CD8-positive, alpha-beta memory T cell (primary cell): ENCODE measurements around the gene POTEM. TPM values are rescaled to one million over a fixed set of nuclear protein-coding genes. Genes with fewer than 3 reads are reported as not detected.
"Not testable (repeated sequence)": the region's sequence is repeated elsewhere in the genome, so short reads cannot be mapped to it uniquely, and the experiment has no call there.

ENCODE experiments used
- CTCF ChIA-PET: fragments of 350-600 bp; sonication (Branson Sonifier 250); formaldehyde crosslinking; loops from one replicate; lab custom pipeline; 2021; ENCODE audit warnings: antibody characterized with exemption; lab: Charles Lee
- POLR2A ChIA-PET: fragments of 350-600 bp; sonication (Branson Sonifier 250); formaldehyde crosslinking; loops from one replicate; lab custom pipeline; 2021; ENCODE audit warnings: antibody characterized with exemption; lab: Charles Lee
- DNase-seq, 5 donors: peaks; one replicate each; pipeline versions ENCODE4 v3.0.0 to v3.0.0-alpha.2; 2020 to 2022; ENCODE audit warnings: mixed read lengths in 1 of 5
- H3K27ac ChIP-seq: one replicate; pipeline ENCODE4 v1.7.0; 2013; ENCODE audit warnings: low read depth, mild to moderate bottlenecking, low read length, moderate library complexity
- H3K27me3 ChIP-seq: 2 replicates; pipeline ENCODE4 v1.7.0; 2013; ENCODE audit warnings: low read length, mild to moderate bottlenecking; ENCODE audit not compliant: insufficient read depth, poor library complexity, severe bottlenecking
- H3K36me3 ChIP-seq: 2 replicates; pipeline ENCODE4 v1.7.0; 2013; ENCODE audit warnings: mild to moderate bottlenecking, low read length, moderate library complexity; ENCODE audit not compliant: insufficient read depth
- H3K4me1 ChIP-seq: 2 replicates; pipeline ENCODE4 v1.7.0; 2013; ENCODE audit warnings: mild to moderate bottlenecking, low read length, moderate library complexity; ENCODE audit not compliant: insufficient read depth
- H3K4me3 ChIP-seq: 2 replicates; pipeline ENCODE4 v1.7.0; 2013; ENCODE audit warnings: mild to moderate bottlenecking, low read length
- H3K9me3 ChIP-seq: 2 replicates; pipeline ENCODE4 v1.7.0; 2013; ENCODE audit warnings: mild to moderate bottlenecking, low read length
- H3K27ac Mint-ChIP-seq, 8 donors: one replicate each; pipeline ENCODE4 v1.8.0; 2020 to 2021; ENCODE audit warnings: mixed read lengths in 8 of 8, mild to moderate bottlenecking in 6 of 8, inconsistent platforms in 3 of 8, moderate library complexity in 3 of 8
- H3K27me3 Mint-ChIP-seq, 2 donors: one replicate each; pipeline ENCODE4 v1.8.0; 2020 to 2021; ENCODE audit warnings: mixed read lengths in 2 of 2, mild to moderate bottlenecking in 1 of 2, moderate library complexity in 1 of 2
- H3K36me3 Mint-ChIP-seq, 3 donors: one replicate each; pipeline ENCODE4 v1.8.0; 2020 to 2021; ENCODE audit warnings: mixed read lengths in 3 of 3, inconsistent platforms in 1 of 3, mild to moderate bottlenecking in 1 of 3
- H3K4me1 Mint-ChIP-seq, 3 donors: one replicate each; pipeline ENCODE4 v1.8.0; 2020 to 2021; ENCODE audit warnings: mixed read lengths in 3 of 3, inconsistent platforms in 1 of 3, mild to moderate bottlenecking in 1 of 3
- H3K4me3 Mint-ChIP-seq, 7 donors: one replicate each; pipeline ENCODE4 v1.8.0; 2020 to 2021; ENCODE audit warnings: mixed read lengths in 7 of 7, mild to moderate bottlenecking in 6 of 7, moderate library complexity in 4 of 7, inconsistent platforms in 2 of 7
- H3K9me3 Mint-ChIP-seq, 5 donors: one replicate each; pipeline ENCODE4 v1.8.0; 2020 to 2022; ENCODE audit warnings: mixed read lengths in 5 of 5, mild to moderate bottlenecking in 3 of 5, moderate library complexity in 2 of 5, inconsistent platforms in 1 of 5
- polyA plus RNA-seq: library from polyadenylated mRNA; unstranded; fragments of 300-500 nt; fragmentation: Illumina TruSeq; gene quantifications from one replicate; pipeline ENCODE4 v1.2.3, GENCODE V29; 2021
- total RNA-seq, 2 experiments: library from RNA; stranded (reverse); gene quantifications; one replicate each; pipeline ENCODE4 v1.2.3, GENCODE V29; 2021

Gene POTEM
- total and polyA plus RNA-seq, 3 experiments from 2014 or later = not detected

DNA sequence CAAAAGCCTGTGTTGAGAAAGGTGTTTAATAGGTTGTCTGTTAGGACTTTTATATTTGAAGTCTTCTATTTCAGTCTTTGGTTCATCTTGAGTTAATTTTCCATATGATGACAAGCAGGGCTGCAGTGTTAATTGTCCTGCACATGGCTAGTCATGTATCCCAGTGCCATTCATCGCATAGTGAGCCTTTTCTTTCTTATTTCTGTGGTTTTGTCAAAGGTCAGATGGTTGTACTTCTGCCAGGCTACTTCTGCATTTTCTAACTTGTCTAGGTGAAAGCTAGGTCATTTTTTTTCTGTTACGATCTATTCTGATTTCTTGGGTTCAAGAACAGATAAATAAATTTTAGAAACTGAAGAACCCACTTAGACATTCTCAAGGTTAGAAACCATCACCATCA is 5.7 kb upstream of the POTEM start:
- H3K27ac Mint-ChIP-seq, H3K27me3 ChIP-seq, CTCF ChIA-PET, H3K4me3 ChIP-seq, H3K27me3 Mint-ChIP-seq, H3K9me3 Mint-ChIP-seq, POLR2A ChIA-PET, H3K4me3 Mint-ChIP-seq, DNase-seq, H3K9me3 ChIP-seq, H3K4me1 ChIP-seq, H3K27ac ChIP-seq, H3K36me3 ChIP-seq, H3K4me1 Mint-ChIP-seq, H3K36me3 Mint-ChIP-seq: not testable (repeated sequence)

- H3K27me3 Mint-ChIP-seq, CTCF ChIA-PET, H3K36me3 Mint-ChIP-seq, H3K27ac Mint-ChIP-seq, H3K4me3 Mint-ChIP-seq, H3K4me1 ChIP-seq, H3K4me1 Mint-ChIP-seq, H3K27ac ChIP-seq, H3K4me3 ChIP-seq, DNase-seq, H3K9me3 Mint-ChIP-seq, H3K9me3 ChIP-seq, H3K27me3 ChIP-seq, H3K36me3 ChIP-seq, POLR2A ChIA-PET: not testable (repeated sequence)
Observed at GRCh38 chr14:18962143-18962542, 5.1 kb upstream of the POTEM start.

- H3K27ac Mint-ChIP-seq, H3K27me3 Mint-ChIP-seq, H3K36me3 ChIP-seq, H3K36me3 Mint-ChIP-seq, DNase-seq, H3K4me1 Mint-ChIP-seq, H3K4me1 ChIP-seq, CTCF ChIA-PET, H3K9me3 Mint-ChIP-seq, POLR2A ChIA-PET, H3K4me3 Mint-ChIP-seq, H3K27ac ChIP-seq, H3K9me3 ChIP-seq, H3K27me3 ChIP-seq, H3K4me3 ChIP-seq: not testable (repeated sequence)
Observed at GRCh38 chr14:18963276-18963675, 4.0 kb upstream of the POTEM start.

DNA sequence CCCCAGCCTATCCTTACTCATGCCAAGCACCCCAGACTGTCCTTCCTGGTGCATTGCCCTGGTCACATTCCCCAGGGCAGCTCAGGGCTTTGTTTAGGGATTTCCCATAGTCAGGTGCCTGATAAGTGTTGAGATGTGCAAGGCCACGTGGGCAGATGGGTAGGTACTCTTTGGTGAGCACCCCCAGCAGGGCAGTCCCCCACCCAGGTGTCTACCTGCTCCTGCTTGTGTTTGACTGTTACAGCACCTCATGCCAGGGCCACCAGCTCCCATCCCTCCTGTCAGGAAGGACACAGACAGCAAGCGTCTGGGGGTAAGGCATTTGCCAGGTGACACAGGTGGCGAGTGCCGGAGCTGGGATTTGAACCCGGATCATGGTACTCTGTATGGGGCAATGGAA is 2.4 kb upstream of the POTEM start:
- not testable (repeated sequence) for H3K4me3 Mint-ChIP-seq, H3K27ac Mint-ChIP-seq

DNA sequence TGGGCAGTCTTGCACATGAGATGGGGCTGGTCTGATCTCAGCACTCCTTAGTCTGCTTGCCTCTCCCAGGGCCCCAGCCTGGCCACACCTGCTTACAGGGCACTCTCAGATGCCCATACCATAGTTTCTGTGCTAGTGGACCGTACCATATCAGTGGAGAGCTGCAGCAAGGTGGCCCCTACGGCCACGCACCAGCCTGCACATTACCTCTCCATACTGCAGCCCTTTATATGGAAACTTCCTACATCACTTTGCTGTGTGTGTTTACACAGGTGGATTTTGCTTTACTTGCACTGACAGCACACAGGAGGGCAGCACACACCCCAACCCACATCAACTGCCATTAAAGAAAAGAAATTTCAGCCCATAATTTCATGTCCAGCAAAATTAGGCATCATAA is 35.3 kb downstream of the POTEM start:
- H3K9me3 ChIP-seq, H3K36me3 ChIP-seq, H3K27me3 ChIP-seq, H3K4me3 ChIP-seq, H3K9me3 Mint-ChIP-seq, H3K4me1 Mint-ChIP-seq, H3K27ac Mint-ChIP-seq, POLR2A ChIA-PET, H3K36me3 Mint-ChIP-seq, DNase-seq, H3K27me3 Mint-ChIP-seq, CTCF ChIA-PET, H3K4me3 Mint-ChIP-seq, H3K4me1 ChIP-seq, H3K27ac ChIP-seq: not testable (repeated sequence)

More for the DNA sequence above, 2.4 kb upstream of the POTEM start:
- H3K27me3 Mint-ChIP-seq, H3K36me3 ChIP-seq, CTCF ChIA-PET, H3K4me3 ChIP-seq, H3K36me3 Mint-ChIP-seq, H3K27me3 ChIP-seq, POLR2A ChIA-PET, H3K4me1 Mint-ChIP-seq, DNase-seq, H3K9me3 ChIP-seq, H3K27ac ChIP-seq, H3K4me1 ChIP-seq, H3K9me3 Mint-ChIP-seq: not testable (repeated sequence)

GRCh38 chr14:19006490-19006889 is 39.3 kb downstream of the POTEM start:
- H3K4me1 ChIP-seq, H3K4me3 Mint-ChIP-seq, POLR2A ChIA-PET, H3K4me1 Mint-ChIP-seq, CTCF ChIA-PET, H3K27ac ChIP-seq, H3K36me3 Mint-ChIP-seq, H3K27me3 Mint-ChIP-seq, H3K4me3 ChIP-seq, H3K27ac Mint-ChIP-seq, H3K9me3 ChIP-seq, DNase-seq, H3K9me3 Mint-ChIP-seq, H3K27me3 ChIP-seq, H3K36me3 ChIP-seq: not testable (repeated sequence)

GRCh38 chr14:19007678-19008077 is 40.4 kb downstream of the POTEM start:
- H3K27me3 ChIP-seq, POLR2A ChIA-PET, H3K4me3 Mint-ChIP-seq: not testable (repeated sequence)

DNA sequence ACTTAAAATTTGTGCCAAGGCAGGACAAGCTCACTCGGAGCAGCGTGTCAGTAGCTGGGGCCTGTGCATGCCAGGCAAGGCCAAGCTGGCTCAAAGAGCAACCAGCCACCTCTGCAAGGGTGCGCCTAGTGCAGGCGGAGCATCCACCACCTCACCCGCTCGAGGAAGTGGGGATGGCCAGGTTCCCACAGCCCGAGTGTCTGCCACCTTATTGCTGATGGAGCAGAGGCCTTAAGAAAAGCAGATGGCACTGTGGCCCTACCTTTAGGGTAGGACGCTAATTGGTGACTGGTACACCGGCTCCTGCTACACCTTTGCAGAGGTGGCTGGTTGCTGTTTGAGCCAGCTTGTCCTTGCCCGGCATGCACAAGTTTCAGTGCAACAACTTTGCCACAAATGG is 43.8 kb downstream of the POTEM start:
- H3K4me3 Mint-ChIP-seq, H3K36me3 ChIP-seq, H3K27me3 ChIP-seq, CTCF ChIA-PET, H3K4me1 Mint-ChIP-seq, H3K9me3 Mint-ChIP-seq, POLR2A ChIA-PET, H3K4me1 ChIP-seq, H3K27ac Mint-ChIP-seq, H3K27ac ChIP-seq, DNase-seq, H3K4me3 ChIP-seq, H3K36me3 Mint-ChIP-seq, H3K27me3 Mint-ChIP-seq, H3K9me3 ChIP-seq: not testable (repeated sequence)

More at GRCh38 chr14:19007678-19008077, 40.4 kb downstream of the POTEM start:
- CTCF ChIA-PET, H3K36me3 ChIP-seq, H3K4me1 ChIP-seq, H3K27me3 Mint-ChIP-seq, H3K27ac ChIP-seq, H3K36me3 Mint-ChIP-seq, H3K9me3 ChIP-seq, H3K27ac Mint-ChIP-seq, H3K4me1 Mint-ChIP-seq, DNase-seq, H3K4me3 ChIP-seq, H3K9me3 Mint-ChIP-seq: not testable (repeated sequence)

DNA sequence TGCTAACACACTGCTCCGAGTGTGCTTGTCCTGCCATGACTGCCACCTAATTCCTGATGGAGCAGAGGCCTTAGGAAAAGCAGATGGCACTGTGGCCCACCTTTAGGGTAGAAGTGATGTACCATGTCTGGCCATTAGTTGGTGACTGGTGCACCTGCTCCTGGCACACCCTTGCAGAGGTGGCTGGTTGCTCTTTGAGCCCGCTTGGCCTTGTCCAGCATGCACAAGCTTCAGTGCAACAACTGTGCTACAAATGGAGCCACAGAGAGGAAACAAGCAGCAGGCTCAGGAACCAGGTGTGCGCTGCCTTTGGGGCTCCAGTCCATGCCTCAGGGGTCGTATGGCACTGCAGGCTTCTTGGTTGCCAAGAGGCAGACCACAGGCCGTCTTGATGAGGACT is 44.5 kb downstream of the POTEM start:
- H3K36me3 Mint-ChIP-seq, H3K27me3 ChIP-seq, H3K27ac Mint-ChIP-seq, H3K27ac ChIP-seq, DNase-seq, H3K4me1 ChIP-seq, CTCF ChIA-PET, H3K4me1 Mint-ChIP-seq, H3K36me3 ChIP-seq, H3K27me3 Mint-ChIP-seq, H3K4me3 ChIP-seq, POLR2A ChIA-PET, H3K9me3 Mint-ChIP-seq, H3K9me3 ChIP-seq, H3K4me3 Mint-ChIP-seq: not testable (repeated sequence)
